HG02678 (cell line): ENCODE data around the gene ELMO1.

Experiments
- ATAC-seq: cut with Tn5 transposase; IDR thresholded peaks from one replicate; pipeline ENCODE4 v1.9.1; 2021; ENCODE audit warnings: mild to moderate bottlenecking, moderate library complexity; ENCODE audit not compliant: unreplicated experiment

ELMO1 gene

DNA sequence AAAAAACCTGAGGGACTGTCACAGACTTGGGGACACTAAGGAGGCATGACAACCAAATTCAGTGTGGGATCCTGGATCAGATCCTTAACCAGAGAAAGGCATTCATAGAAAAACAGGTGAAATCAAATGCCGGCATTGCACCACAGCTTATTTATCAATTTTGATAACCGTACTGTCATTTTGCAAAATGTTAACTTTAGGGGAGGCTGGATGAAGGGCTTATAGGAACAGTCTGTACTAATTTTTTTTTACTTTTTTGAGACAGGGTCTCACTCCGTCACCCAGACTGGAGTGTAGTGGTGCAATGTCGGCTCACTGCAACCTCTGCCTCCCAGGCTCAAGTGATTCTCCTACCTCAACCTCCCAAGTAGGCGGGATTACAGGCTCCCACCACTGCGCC lies 217.1 kb downstream of the ELMO1 start:
- no peak for ATAC-seq

DNA sequence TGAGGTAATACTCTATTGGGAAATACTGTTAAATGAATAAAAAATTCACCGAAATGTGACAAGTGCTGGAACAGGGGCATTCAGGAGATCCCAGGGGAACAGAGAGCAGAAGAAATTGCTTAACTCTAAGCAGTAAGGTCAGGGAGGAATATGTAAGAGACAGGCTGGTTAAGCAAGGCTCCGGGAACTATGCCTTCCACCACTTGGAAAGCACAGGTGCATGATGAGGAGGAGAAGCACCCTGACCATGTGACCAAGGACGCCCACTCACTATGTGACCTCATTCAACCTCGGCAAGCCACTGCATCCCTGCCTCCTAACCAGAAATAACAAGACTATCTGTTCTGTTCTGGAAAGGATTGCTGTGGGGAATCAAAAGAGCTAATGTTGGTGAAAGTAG lies 218.4 kb downstream of the ELMO1 start:
- ATAC-seq, result no peak

- ATAC-seq, result no peak
These were observed 219.3 kb downstream of the ELMO1 start for GRCh38 chr7:37229381-37229780.

DNA sequence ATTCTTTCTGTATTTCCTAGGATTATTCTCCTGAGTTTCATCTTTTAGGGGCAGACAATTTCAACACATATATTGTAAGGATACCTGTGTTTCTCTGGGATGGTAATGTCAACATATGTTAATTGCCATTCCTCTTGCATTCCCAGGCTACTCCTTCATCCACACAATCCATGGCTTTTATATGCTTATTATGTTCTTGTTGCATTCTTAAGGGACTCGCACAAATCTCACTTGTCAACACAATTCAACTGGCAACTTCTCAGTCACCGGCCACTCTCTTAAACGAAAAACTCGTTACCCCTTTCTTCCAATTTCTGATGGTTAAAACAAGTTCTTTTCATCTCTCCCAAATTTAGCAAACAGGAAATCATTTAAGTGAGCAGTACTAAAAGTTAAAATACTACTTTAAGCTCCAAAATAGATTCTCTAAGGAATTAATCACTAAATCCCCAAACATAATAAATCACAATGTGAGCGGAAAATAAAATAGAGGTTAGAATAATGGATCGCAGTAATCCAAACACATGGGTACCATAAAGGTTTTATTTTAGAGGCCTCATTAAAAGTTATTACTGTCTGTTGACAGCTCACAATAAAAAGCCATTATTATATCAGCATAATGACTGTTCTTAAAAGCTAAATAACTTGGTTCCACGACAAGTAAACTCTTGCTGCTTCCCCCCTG lies 223.2 kb downstream of the ELMO1 start:
- ATAC-seq, result no peak

DNA sequence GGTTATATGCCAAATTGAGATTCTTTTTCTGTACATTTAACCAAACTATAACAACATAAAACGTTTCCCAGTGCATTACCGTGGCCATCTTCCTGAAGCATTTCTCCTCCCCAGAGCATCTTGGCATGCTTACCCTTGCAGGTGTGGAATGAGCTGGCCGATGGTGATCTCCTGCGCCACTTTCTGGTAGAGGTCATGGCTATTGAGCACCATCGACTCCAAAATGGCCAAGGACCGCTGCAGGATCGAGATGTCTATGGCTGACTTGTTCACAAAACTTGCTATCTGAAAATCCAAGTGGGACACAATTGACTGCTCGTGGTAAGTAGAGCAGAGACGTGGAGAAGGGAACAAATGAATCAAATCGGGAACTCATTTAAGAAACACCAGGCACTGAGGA lies 223.9 kb downstream of the ELMO1 start:
- ATAC-seq, result no peak

DNA sequence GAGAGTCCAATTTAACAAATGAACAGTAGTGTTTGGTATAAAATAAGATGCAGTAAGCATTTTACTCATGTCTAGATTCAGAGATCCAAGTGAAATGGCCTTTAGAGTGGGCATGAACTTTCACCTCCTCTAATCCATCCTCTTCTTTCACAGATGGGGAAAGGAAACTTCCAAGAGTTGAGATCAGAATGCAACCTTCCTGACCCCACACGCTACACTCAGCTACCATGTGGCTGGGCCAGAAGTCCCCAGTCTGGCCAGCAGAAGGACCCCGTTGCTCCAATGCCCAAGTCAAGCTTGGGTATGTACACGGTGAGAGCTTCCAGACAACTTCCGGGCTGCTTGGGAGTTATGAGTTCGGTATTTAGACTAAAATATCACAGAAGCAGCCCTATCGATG lies 228.0 kb downstream of the ELMO1 start:
- ATAC-seq, result no peak

- no peak for ATAC-seq
These were observed 229.7 kb downstream of the ELMO1 start for GRCh38 chr7:37218956-37219355.

GRCh38 chr7:37216923-37217322 lies 231.7 kb downstream of the ELMO1 start:
- ATAC-seq, result no peak

DNA sequence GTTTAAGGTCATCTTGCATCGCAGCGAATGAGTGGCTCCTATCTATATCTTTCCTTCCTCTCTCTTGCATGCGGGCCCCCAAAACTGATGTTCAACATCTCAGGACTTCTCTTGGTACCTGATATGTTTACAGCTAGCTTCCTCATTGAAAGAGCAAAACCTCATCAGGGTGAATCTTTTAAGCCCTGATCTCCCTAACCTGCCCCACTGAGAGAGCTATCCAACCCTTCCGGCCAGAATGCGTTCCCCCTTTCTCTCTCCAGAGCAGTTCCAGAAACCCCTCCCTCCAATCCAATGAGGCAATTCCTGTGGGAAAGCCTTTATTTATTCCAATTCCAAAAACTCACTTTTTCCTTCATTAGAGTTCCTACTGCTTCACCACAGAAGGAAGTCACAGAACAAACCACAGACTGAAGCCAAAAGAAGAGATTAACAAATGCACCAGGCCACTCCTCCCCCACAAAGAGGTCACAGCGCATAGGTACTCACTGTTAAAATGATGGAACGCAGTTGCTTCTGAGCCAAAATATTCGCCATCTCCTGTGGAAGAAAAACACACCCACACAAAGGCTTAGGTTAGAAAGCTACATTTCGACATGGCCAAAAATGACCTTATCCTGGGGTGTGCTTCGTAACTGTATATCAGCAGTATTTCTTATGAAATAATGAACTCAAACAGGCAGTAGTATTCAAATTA lies 232.4 kb downstream of the ELMO1 start:
- ATAC-seq, result no peak

- no peak for ATAC-seq
These were observed 233.3 kb downstream of the ELMO1 start for GRCh38 chr7:37215290-37215923.

DNA sequence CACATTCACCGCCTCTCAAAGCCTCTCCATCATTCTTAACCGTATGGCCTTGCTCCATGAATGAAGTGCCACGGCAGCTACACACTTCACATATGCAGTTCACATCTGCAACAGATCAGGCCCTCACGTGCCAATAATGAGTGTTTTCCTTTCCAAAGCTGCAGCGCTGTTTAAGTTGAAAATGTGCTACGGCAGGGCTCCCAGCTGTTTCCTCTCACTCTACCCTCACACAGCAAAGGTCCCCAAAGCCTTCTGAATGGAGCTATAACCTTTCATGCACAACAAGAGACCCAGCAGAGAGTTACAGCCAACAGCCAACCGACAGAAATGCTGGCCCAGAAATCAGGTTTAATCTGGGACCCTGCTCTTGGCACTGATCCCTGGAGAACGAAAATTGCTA lies 236.1 kb downstream of the ELMO1 start:
- no peak for ATAC-seq

DNA sequence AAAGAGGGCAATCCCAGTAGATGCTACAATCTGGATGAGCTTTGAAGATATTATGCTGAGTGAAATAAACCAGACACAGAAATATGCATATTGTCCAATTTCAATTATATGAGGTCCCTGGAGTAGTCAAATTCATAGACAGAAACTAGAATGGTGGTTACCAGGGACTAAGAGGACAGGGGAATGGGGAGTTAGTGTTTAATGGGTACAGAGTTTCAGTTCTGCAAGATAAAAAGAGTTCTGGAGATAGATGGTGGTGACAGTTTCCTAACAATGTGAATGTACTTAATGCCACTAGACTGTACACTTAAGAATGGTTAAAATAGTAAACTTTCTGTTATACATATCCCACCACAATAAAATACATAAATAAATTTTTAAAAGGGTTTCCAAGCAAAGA lies 236.6 kb downstream of the ELMO1 start:
- peak; percentile 62 for ATAC-seq

GRCh38 chr7:37211097-37211880 lies 237.4 kb downstream of the ELMO1 start:
- ATAC-seq, result no peak

- no peak for ATAC-seq
These were observed 239.5 kb downstream of the ELMO1 start for GRCh38 chr7:37209195-37209594.

DNA sequence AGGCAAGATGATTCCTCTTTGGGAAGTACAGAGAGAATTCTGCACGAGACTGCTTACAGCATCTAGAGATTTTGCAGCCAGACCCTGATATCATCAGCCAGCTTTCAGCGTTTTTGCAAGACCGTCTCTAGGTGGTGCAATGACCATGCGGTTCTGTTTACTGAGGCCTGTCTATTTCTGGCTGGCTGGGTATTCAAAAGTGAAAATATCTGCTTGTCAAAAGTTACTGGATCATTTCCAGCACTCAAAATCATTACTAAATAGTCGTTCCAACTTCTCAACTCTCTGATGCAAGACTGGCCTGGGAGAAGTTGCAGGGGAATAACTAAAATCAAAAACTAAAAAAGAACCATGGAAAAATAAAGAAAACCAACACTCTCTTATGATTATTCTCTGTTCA lies 240.1 kb downstream of the ELMO1 start:
- peak; percentile 71 for ATAC-seq

DNA sequence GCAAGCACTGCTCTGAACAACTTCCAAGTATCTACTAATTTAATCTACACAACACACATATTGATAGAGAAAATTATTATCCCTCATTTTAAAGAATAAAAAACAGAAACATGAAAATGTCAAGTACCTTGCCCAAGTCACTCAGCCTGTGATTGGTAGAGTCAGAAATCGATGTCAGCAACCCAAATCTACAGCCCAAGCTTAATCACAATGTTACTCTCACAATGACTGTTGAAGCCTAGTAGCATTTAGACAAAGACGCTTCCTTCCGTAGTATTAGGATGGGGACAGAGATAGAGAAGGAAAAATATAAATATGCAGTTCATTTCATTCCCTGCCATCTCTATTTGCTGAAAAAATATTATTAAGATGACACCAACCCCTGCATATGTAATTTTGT lies 242.5 kb downstream of the ELMO1 start:
- ATAC-seq, result no peak

DNA sequence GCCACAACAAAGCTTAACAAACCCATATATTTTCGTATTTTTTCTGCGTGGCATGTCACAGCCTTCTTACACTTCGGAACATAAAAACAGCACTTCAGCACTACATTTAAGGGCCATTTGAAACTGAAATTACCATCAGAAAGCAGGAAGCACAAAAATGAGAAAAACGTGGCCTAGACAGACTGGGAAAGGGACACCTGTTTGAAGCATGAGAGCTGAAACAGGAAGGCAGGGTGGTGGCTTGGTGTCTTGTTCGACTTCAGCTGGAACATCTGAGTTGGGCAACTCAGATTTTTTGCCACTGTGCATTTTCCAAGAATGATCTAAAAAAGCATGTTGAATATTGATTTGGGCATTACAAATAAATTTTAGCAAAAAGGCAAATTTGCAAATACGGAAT lies 243.2 kb downstream of the ELMO1 start:
- peak; percentile 43 for ATAC-seq

- no peak for ATAC-seq
These were observed 246.8 kb downstream of the ELMO1 start for GRCh38 chr7:37201876-37202198.

- no peak for ATAC-seq
These were observed 247.4 kb downstream of the ELMO1 start for GRCh38 chr7:37201003-37201875.

DNA sequence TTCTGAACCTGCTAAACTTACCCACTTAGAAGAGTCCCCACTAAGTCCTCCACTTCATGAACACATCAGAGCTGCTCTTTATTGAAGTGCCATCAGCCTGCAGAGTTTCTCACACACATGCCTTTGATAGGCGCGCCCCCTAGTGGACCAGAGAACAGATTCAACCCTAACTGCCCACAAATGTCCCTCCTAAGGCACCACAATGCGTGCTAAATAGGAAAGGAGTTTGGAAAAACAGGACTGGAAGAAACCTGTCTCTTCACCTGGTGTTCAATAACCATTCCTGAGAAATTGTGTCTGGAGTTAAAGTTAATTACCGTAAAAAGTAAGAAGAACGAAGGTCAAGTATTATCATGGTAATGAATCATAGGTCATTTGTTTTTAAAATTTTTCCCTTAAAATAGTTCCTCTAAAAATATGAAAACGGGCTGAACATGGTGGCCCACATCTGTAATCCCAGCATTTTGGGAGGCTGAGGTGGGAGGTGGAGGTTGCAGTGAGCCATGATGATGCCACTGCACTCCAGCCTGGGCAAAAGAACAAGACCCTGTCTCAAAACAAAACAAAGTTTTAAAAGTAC lies 249.7 kb downstream of the ELMO1 start:
- no peak for ATAC-seq
